Activated CD4-positive, alpha-beta T cell treated with anti-CD3 and anti-CD28 coated beads, Interleukin-2, Interleukin-4, amounts not matched to agents 100 ng/mL and 50 ng/mL, durations not matched to agents 16 hours and 8 hours (primary cell): ENCODE measurements around the gene LTK.
"Not testable (repeated sequence)": the region's sequence is repeated elsewhere in the genome, so short reads cannot be mapped to it uniquely, and the experiment has no call there.

Experiments used
- DNase-seq: peaks from one replicate; pipeline ENCODE4 v3.0.0-alpha.2; 2020; ENCODE audit warnings: low spot score

The LTK gene

DNA sequence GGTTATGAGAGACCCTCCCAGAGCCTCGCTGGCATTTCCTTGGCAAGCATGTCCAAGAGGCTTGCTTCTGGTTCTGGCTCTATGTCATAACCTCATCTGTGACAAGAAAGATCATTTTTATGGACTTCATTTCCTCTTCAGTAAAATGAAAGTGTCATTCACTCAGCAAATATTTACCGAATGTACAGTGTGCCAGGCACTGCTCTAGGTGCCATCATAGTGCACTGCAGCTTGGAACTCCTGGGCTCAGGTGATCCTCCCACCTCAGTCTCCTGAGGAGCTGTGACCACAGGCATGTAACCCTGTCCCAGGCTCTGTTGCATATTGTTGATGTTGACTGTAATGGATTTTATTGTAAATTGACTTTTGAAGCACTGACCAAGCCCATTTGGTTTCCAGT is 38.7 kb downstream of the LTK start:
- no peak for DNase-seq

DNA sequence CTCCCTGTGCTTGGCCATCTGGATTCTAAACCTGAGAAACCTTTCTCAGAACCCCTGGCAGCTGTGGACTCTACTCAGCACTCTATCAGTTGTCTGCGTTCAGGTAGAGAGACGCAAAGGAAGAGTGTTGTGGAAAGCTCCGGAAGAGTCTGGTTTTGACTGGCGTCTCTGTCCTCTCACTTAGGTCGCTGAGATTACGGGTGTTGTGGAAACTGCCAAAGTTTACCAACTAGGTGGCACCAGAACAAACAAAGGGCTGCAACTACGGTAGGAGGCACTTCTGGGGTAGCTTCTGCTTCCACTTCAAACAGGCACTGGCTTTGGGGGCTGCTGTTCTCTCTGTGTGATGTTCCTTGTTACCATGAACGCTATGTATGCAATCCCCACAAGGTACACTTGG is 39.2 kb downstream of the LTK start:
- DNase-seq: no peak

DNA sequence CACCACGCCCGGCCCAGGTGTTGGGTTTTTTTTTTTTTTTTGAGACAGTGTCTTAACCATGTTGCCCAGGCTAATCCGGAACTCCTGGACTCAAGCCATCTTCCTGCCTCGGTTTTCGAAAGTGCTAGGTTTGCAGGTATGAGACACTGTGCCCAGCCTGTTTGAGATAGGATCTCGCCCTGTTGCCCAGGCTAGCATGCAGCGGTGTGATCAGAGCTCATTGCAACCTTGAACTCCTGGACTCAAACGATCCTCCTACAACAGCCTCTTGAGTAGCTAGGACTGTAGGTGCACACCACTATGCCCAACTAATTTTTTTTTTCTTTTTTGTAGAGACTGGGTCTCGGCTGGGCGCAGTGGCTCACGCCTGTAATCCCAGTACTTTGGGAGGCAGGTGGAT is 40.2 kb downstream of the LTK start:
- DNase-seq: no peak

DNA sequence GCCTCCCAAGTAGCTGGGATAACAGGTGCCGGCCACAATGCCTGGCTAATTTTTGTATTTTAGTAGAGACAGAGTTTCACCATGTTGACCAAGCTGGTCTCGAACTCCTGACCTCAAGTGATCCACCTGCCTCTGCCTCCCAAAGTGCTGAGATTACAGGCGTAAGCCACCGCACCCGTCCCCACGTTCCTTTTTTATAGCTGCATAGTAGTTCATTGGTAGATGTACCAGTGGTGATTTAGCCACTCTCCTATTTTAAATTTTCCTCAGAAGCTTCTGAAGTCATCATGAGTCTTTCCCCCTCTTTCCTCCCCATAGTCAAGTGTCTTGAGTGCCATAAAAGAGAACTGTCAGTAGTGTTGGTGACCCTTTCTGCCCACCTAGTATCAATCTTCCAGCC is 44.0 kb downstream of the LTK start:
- not testable (repeated sequence) for DNase-seq

DNA sequence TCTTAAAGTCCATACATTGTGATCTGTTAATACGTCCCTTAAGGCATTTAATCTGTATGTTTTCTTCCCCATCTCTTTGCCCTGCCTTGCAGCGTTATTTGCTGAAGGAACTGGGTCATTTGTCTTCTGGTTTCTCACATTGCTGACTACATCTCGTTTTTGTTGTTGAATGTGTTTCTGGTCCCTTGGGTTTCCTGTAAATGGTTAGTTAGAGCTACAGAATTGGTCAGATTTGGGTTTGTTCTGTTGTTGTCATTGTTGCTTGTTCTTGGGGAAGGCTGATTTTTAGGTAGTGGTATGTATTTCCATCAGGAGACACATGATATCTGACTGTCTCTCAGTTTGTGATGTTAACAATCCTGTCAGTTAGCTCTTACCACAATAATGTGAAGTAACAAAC is 46.9 kb downstream of the LTK start:
- no peak for DNase-seq

DNA sequence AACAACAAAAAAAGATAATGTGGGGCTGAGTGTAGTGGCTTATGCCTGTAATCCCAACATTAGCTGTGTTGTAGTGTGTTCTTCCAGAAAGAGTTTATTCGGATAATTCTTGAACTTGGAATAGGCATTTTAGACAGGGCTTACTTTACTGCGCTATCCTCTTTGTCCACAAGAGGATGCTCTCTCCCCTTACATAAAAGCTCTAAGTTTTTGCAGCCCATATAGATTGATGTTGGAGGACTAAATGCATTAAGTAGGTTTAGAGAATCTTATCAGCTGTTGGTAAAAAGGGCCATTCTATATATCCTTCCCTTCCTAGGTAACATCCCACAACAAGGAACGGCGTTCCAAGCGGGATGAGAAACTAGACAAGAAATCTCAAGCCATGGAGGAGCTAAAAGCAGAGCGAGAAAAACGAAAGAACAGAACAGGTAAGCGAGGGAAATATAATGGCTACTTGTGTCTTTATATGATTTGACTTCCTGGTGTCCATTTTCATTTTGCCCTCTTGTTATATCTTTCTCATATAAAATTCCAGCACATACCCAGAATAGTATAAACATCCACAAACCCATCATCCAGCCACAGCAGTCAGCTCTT is 47.7 kb downstream of the LTK start:
- DNase-seq: peak; percentile 40

DNA sequence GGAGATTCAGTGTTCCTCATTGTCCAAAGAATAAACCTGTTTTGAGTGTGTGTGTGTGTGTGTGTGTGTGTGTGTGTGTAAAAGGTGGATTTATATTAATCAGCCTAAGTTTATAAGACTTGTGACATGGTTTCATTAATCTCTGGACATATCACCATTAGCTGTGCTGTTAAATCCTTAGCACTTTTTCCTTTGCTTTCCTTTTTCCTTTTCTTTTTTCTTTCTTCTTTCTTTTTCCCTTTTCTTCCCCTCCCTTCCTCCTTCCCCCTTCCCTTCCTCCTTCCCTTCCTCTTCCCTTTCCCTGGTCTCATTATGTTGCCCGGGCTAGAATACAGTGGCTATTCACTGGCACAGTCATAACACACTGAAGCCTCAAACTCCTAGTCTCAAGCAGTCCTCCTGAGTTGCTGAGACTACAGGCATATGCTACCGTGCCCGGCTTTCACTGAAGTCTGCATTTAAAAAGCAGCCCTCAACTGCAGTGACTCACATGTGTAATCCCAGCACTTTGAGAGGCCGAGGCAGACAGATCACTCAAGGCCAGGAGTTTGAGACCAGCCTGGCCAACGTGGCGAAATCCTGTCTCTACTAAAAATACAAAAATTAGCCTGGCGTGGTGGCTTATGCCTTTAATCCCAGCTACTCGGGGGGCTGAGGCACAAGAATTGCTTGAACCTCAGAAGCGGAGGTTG is 48.6 kb downstream of the LTK start:
- DNase-seq: no peak

DNA sequence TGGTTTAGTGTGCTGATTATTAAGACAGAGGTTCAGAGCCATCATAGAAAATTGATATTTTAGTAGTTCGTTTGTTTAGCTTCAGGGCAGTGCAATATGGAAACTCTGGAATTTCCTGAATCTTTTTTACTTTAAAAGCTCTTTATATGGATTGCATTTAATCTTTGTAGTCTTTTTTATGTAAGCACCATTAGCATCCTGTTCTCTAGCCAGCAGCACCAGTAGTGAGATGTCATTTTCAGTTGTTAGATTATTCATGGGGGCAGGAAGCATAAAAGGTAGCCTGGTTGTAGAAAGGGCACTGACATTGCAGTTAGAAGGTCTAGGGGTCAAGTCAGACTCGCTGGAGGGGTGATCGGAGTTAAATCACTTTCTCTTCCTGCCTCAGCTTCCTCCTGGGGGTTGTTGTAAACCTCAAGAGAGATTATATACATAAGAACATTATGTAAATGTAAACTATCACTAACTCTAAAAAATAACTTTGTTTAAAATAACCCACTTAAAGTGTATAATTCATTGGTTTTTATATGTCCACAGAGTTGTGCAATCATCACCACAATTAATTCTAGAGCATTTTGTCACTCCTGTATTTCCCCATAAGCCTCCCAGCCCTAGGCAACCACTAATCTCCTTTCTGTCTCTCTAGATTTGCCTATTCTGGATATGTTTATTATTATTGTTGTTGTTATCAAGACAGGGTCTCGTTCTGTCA is 51.4 kb downstream of the LTK start:
- no peak for DNase-seq
